PFSK-1 (cell line): ENCODE measurements around the gene AKAP13.

ENCODE experiments used
- POLR2AphosphoS5 ChIP-seq: IDR thresholded peaks from 2 replicates; pipeline ENCODE4 v1.6.1; 2012; ENCODE audit warnings: low read depth, mild to moderate bottlenecking, control low read depth, low read length, moderate library complexity
- SIN3A ChIP-seq: IDR thresholded peaks from 2 replicates; pipeline ENCODE4 v1.6.1; 2012; ENCODE audit warnings: mild to moderate bottlenecking, low read length, moderate library complexity, borderline replicate concordance; ENCODE audit not compliant: insufficient read depth
- TF ChIP-seq, protein P1 (sequence below), 2 experiments: IDR thresholded peaks; 2 replicates each; pipeline versions ENCODE4 v1.6.1 to v1.8.0; 2011 to 2012; ENCODE audit warnings: low read depth in 2 of 2, low read length in 2 of 2, control low read depth in 1 of 2, inconsistent platforms in 1 of 2, mild to moderate bottlenecking in 1 of 2, moderate library complexity in 1 of 2; ENCODE audit not compliant: insufficient read depth in 1 of 2

DNA sequence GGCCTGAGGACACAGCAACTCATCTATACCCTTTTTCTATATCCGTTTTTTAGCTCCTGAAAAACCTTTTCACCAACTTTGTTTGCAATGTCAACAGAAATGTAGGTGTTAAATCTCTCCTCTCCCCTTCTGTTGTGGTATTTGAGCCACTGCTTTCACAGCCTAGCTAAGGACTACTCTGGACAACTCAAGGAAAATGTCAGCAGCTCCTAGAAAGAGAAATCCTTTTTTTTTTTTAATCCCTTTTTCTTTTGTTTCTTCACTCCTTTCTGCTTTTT lies 237.8 kb downstream of the AKAP13 start:
- no peak for TF ChIP-seq POLR2AphosphoS5
- no peak for TF ChIP-seq SIN3A
- TF ChIP-seq, protein P1, sequence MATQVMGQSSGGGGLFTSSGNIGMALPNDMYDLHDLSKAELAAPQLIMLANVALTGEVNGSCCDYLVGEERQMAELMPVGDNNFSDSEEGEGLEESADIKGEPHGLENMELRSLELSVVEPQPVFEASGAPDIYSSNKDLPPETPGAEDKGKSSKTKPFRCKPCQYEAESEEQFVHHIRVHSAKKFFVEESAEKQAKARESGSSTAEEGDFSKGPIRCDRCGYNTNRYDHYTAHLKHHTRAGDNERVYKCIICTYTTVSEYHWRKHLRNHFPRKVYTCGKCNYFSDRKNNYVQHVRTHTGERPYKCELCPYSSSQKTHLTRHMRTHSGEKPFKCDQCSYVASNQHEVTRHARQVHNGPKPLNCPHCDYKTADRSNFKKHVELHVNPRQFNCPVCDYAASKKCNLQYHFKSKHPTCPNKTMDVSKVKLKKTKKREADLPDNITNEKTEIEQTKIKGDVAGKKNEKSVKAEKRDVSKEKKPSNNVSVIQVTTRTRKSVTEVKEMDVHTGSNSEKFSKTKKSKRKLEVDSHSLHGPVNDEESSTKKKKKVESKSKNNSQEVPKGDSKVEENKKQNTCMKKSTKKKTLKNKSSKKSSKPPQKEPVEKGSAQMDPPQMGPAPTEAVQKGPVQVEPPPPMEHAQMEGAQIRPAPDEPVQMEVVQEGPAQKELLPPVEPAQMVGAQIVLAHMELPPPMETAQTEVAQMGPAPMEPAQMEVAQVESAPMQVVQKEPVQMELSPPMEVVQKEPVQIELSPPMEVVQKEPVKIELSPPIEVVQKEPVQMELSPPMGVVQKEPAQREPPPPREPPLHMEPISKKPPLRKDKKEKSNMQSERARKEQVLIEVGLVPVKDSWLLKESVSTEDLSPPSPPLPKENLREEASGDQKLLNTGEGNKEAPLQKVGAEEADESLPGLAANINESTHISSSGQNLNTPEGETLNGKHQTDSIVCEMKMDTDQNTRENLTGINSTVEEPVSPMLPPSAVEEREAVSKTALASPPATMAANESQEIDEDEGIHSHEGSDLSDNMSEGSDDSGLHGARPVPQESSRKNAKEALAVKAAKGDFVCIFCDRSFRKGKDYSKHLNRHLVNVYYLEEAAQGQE (IDR thresholded peaks at IDR 0.05; ENCODE audit: insufficient read depth in 1 of 2, low read depth in 2 of 2, low read length in 2 of 2), result no peak
